DOHH2 (cell line): ENCODE results near the gene ACTN4.

Experiments
- EZH2phosphoT487 ChIP-seq: fragments of 200-600 bp; sonication (generic); IDR thresholded peaks from 2 replicates; pipeline ENCODE4 v1.6.1; 2017; ENCODE audit warnings: borderline replicate concordance, mild to moderate bottlenecking, antibody characterized with exemption, low read length, moderate library complexity, mixed read lengths
- TF ChIP-seq, protein P1 (sequence below): fragments of 200-600 bp; sonication (generic); IDR thresholded peaks from one replicate; pipeline ENCODE4 v1.5.1; 2014; ENCODE audit warnings: antibody characterized with exemption, mild to moderate bottlenecking, low read depth, low read length; ENCODE audit not compliant: poor library complexity, severe bottlenecking

DNA sequence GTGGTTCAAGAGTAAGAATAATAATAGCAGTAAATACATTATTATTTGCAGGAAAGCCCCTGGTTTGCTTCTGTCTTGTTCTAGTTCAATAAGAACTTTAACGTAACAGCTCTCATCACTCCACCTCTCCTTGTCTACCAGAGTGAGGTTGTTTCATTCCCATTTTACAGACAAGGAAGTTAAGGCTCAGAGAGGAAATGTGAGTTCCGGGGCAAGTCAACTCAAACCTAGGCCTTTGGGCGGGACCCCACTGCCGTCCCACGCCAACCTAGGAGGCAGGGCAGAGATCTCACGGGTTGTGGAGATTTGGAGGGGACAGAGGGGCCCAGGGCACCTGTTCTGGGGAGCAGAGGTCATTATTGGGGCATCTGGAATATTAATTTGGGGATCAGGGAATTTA, 31.2 kb upstream of the ACTN4 start:
- TF ChIP-seq EZH2phosphoT487, result no peak
- TF ChIP-seq, protein P1, sequence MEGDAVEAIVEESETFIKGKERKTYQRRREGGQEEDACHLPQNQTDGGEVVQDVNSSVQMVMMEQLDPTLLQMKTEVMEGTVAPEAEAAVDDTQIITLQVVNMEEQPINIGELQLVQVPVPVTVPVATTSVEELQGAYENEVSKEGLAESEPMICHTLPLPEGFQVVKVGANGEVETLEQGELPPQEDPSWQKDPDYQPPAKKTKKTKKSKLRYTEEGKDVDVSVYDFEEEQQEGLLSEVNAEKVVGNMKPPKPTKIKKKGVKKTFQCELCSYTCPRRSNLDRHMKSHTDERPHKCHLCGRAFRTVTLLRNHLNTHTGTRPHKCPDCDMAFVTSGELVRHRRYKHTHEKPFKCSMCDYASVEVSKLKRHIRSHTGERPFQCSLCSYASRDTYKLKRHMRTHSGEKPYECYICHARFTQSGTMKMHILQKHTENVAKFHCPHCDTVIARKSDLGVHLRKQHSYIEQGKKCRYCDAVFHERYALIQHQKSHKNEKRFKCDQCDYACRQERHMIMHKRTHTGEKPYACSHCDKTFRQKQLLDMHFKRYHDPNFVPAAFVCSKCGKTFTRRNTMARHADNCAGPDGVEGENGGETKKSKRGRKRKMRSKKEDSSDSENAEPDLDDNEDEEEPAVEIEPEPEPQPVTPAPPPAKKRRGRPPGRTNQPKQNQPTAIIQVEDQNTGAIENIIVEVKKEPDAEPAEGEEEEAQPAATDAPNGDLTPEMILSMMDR, result no peak
